ENCODE data around the gene CHRNA1. TPM values are rescaled to one million over a fixed set of nuclear protein-coding genes. Genes with fewer than 3 reads are reported as not detected.

The CHRNA1 gene
- total RNA-seq, 2 experiments from 2014 or later, result 0.17 to 0.19 TPM

DNA sequence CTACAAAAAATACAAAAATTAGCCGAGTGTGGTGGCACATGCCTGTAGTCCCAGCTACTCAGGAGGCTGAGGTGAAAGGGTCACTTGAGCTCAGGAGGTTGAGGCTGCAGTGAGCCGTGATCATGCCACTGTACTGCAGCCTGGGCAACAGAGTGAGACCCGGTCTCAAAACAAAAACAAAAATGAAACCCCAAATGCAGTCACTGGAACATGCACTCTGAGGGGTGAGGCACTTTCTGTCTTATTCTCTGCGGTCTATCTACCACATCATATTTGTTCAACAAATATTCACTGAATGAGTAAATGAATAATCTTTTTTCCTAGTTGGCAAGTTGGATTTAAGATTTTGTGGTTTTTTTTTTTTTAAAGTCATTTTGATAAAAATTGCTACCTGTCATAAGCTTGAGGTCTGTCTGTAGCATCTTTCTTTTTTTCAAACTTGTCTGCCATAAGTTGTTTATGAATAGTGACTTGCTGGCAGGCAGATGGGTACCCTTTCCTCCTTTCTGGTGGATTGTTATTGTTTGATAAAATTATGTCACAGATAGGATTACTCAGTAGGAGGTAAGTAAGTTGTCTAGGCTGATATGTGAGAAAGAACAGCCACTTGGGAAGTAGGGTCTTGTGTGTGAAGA, 11.8 kb downstream of the CHRNA1 start:
- Histone ChIP-seq H3K4me1 (ENCODE audit: insufficient read depth, low read length) (peaks cover 40% of the 10 kb centered on the region), H3K36me3 (ENCODE audit: insufficient read depth, low read length) (no peaks in the 10 kb centered on the region), H3K27ac (ENCODE audit: low read depth in 1 of 2, low read length in 2 of 2) (peak overlapping the region in 1 of 2 donors; percentile 25), H3K27me3 (ENCODE audit: control insufficient read depth in 1 of 2, insufficient read depth in 2 of 2, low read length in 2 of 2) (no peaks in the 10 kb centered on the region), H3K4me3 (ENCODE audit: low read length) (no peak overlapping the region), H3K9me3 (ENCODE audit: control insufficient read depth in 1 of 2, insufficient read depth in 1 of 2, low read length in 2 of 2) (no peaks in the 10 kb centered on the region)
- H3K27me3 Mint-ChIP-seq, result no peaks in the 10 kb centered on the region
- H3K36me3 Mint-ChIP-seq (ENCODE audit: low read depth), result no peaks in the 10 kb centered on the region
- intact Hi-C loops (cut with DNase I, micrococcal nuclease), result no loop called here
- CTCF ChIA-PET, result no interaction called here
- DNase-seq, result peak in 4 of 14 experiments; percentile 25 to 61 (median 53)
- peak overlapping the region; percentile 2 for H3K4me3 Mint-ChIP-seq
- ATAC-seq (ENCODE audit: poor library complexity), result peak; percentile 49
- H3K4me1 Mint-ChIP-seq (ENCODE audit: low read depth), result peaks cover 36% of the 10 kb centered on the region
- POLR2A ChIA-PET, result no interaction called here
- H3K27ac Mint-ChIP-seq, result peak overlapping the region; percentile 68
- TF ChIP-seq CTCF (IDR thresholded peaks at IDR 0.05), result no peak
- H3K9me3 Mint-ChIP-seq, result no peaks in the 10 kb centered on the region

GRCh38 chr2:174750923-174751441, 13.3 kb downstream of the CHRNA1 start:
- Mint-ChIP-seq H3K4me3 (peak overlapping the region; percentile 18), H3K27me3 (no peaks in the 10 kb centered on the region), H3K4me1 (ENCODE audit: low read depth) (peaks cover 36% of the 10 kb centered on the region), H3K36me3 (ENCODE audit: low read depth) (no peaks in the 10 kb centered on the region), H3K9me3 (no peaks in the 10 kb centered on the region), H3K27ac (peak overlapping the region; percentile 79)
- intact Hi-C loops (cut with DNase I, micrococcal nuclease), result no loop called here
- no peaks in the 10 kb centered on the region for H3K9me3 ChIP-seq (ENCODE audit: control insufficient read depth in 1 of 2, insufficient read depth in 1 of 2, low read length in 2 of 2)
- DNase-seq, result peak in 11 of 14 experiments; percentile 11 to 85 (median 26)
- H3K27me3 ChIP-seq (ENCODE audit: control insufficient read depth in 1 of 2, insufficient read depth in 2 of 2, low read length in 2 of 2), result no peaks in the 10 kb centered on the region
- TF ChIP-seq CTCF (IDR thresholded peaks at IDR 0.05), result no peak
- no peaks in the 10 kb centered on the region for H3K36me3 ChIP-seq (ENCODE audit: insufficient read depth, low read length)
- ChIA-PET POLR2A (interaction anchor here (0.9 kb wide), 1 partner anchor 27 kb away, joined by 3 read pairs; no protein-coding TSS in a partner anchor), CTCF (no interaction called here)
- H3K27ac ChIP-seq (ENCODE audit: low read depth in 1 of 2, low read length in 2 of 2), result peak overlapping the region in 1 of 2 donors; percentile 22
- H3K4me3 ChIP-seq (ENCODE audit: low read length), result no peak overlapping the region
- peak; percentile 41 for ATAC-seq (ENCODE audit: poor library complexity)
- H3K4me1 ChIP-seq (ENCODE audit: insufficient read depth, low read length), result peaks cover 40% of the 10 kb centered on the region

GRCh38 chr2:174749793-174750192, 14.5 kb downstream of the CHRNA1 start:
- no peak for ATAC-seq (ENCODE audit: poor library complexity)
- no peak for TF ChIP-seq CTCF (IDR thresholded peaks at IDR 0.05)
- intact Hi-C loops (cut with DNase I, micrococcal nuclease), result loop anchor here (1.0 to 2.0 kb wide), 5 partner anchors 29 to 241 kb away; no protein-coding TSS in a partner anchor
- Mint-ChIP-seq H3K27ac (no peak overlapping the region), H3K4me1 (ENCODE audit: low read depth) (peaks cover 36% of the 10 kb centered on the region), H3K4me3 (no peak overlapping the region), H3K36me3 (ENCODE audit: low read depth) (no peaks in the 10 kb centered on the region), H3K27me3 (no peaks in the 10 kb centered on the region), H3K9me3 (no peaks in the 10 kb centered on the region)
- H3K27me3 ChIP-seq (ENCODE audit: control insufficient read depth in 1 of 2, insufficient read depth in 2 of 2, low read length in 2 of 2), result no peaks in the 10 kb centered on the region
- H3K4me3 ChIP-seq (ENCODE audit: low read length), result no peak overlapping the region
- ChIA-PET CTCF (interaction anchor here (1.0 to 2.2 kb wide), 13 partner anchors 9 to 387 kb away, joined by 3 to 14 read pairs (median 4); no protein-coding TSS in a partner anchor), POLR2A (interaction anchor here (0.8 to 1.5 kb wide), 4 partner anchors 21 to 50 kb away, joined by 3 to 4 read pairs (median 3); no protein-coding TSS in a partner anchor)
- H3K27ac ChIP-seq (ENCODE audit: low read depth in 1 of 2, low read length in 2 of 2), result no peak overlapping the region
- H3K4me1 ChIP-seq (ENCODE audit: insufficient read depth, low read length), result peaks cover 40% of the 10 kb centered on the region
- DNase-seq, result peak in 1 of 14 experiments; percentile 17
- no peaks in the 10 kb centered on the region for H3K9me3 ChIP-seq (ENCODE audit: control insufficient read depth in 1 of 2, insufficient read depth in 1 of 2, low read length in 2 of 2)
- H3K36me3 ChIP-seq (ENCODE audit: insufficient read depth, low read length), result no peaks in the 10 kb centered on the region

Data from CD4-positive, alpha-beta T cell (primary cell).